Measurements from ENCODE around the gene PGM1. TPM values are rescaled to one million over a fixed set of nuclear protein-coding genes. Genes with fewer than 3 reads are reported as not detected.
"Not testable (repeated sequence)": the region's sequence is repeated elsewhere in the genome, so short reads cannot be mapped to it uniquely, and the experiment has no call there.

The PGM1 gene
- total RNA-seq, 1 donor from 2014 or later: 46.0 TPM

DNA sequence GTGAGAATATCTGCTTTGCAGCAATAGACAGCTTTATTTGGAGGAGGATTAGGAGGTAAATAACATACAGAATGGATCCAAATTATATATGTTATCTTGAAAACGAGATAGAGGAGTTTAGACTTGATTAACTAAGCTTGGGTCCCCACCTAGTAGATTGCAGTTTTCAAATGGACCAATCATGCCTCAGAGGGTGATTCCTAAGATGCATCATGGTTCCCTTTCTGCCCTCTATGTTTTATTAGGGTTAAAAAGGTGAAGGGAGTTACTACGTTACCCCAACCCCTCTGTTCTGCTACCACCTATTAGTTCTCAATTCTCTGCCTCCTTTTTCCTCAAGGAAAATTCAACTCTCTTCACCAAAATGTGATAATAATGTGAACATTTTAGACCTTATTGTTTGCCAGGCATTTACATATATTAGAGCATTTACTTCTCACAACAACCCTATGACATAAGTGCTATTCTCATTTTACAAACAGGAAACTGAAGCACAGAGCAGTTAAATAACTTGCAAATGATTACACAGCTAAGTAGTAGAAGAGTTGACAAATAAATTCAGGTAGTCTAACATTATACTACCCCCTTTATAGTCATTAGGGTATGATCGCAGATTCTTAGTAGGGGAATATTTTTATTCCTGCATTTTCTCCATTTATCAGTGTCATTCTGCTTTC is 23.4 kb upstream of the PGM1 start:
- no peak overlapping the region for H3K4me3 Mint-ChIP-seq
- no peaks in the 10 kb centered on the region for H3K27me3 Mint-ChIP-seq (ENCODE audit: low read depth)
- TF ChIP-seq CTCF (IDR thresholded peaks at IDR 0.05; ENCODE audit: unreplicated experiment): no peak
- H3K4me1 Mint-ChIP-seq: no peaks in the 10 kb centered on the region
- no peak overlapping the region for H3K27ac Mint-ChIP-seq
- no peak for DNase-seq (ENCODE audit: low spot score in 2 of 2, unreplicated experiment in 2 of 2)
- H3K9me3 Mint-ChIP-seq: peaks cover 10% of the 10 kb centered on the region
- peaks cover 13% of the 10 kb centered on the region for H3K36me3 Mint-ChIP-seq

- H3K36me3 Mint-ChIP-seq; H3K4me3 Mint-ChIP-seq; H3K27ac Mint-ChIP-seq; DNase-seq (ENCODE audit: low spot score in 2 of 2, unreplicated experiment in 2 of 2); H3K27me3 Mint-ChIP-seq (ENCODE audit: low read depth); H3K9me3 Mint-ChIP-seq; H3K4me1 Mint-ChIP-seq: not testable (repeated sequence)
These were observed 20.5 kb upstream of the PGM1 start for GRCh38 chr1:63572686-63573085.

- H3K4me3 Mint-ChIP-seq; H3K9me3 Mint-ChIP-seq; H3K36me3 Mint-ChIP-seq; H3K27me3 Mint-ChIP-seq (ENCODE audit: low read depth); H3K27ac Mint-ChIP-seq; H3K4me1 Mint-ChIP-seq; DNase-seq (ENCODE audit: low spot score in 2 of 2, unreplicated experiment in 2 of 2): not testable (repeated sequence)
These were observed 18.9 kb upstream of the PGM1 start for GRCh38 chr1:63574203-63574796.

- Mint-ChIP-seq H3K4me1 (peaks cover 6% of the 10 kb centered on the region), H3K36me3 (peaks cover 8% of the 10 kb centered on the region), H3K9me3 (peaks cover 15% of the 10 kb centered on the region), H3K4me3 (no peak overlapping the region), H3K27ac (no peak overlapping the region), H3K27me3 (ENCODE audit: low read depth) (no peaks in the 10 kb centered on the region)
- DNase-seq (ENCODE audit: low spot score in 2 of 2, unreplicated experiment in 2 of 2): no peak
- peak; percentile 99 for TF ChIP-seq CTCF (IDR thresholded peaks at IDR 0.05; ENCODE audit: unreplicated experiment)
These were observed 17.8 kb upstream of the PGM1 start for GRCh38 chr1:63575340-63575826.

DNA sequence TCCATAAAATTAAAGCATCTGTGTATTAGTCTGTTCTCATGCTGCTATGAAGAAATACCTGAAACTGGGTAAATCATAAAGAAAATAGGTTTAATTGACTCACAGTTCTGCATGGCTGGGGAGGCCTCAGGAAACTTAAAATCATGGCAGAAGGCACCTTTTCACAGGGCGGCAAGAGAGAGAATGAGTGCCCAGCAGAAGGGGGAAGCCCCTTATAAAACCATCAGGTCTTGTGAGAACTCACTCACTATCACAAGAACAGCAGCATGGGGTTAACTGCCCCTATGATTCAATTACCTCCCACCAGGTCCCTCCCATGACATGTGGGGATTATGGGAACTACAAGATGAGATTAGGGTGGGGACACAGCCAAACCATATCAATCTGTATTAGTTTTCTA is 6.9 kb upstream of the PGM1 start:
- not testable (repeated sequence) for H3K27me3 Mint-ChIP-seq (ENCODE audit: low read depth); H3K27ac Mint-ChIP-seq; H3K4me3 Mint-ChIP-seq; H3K4me1 Mint-ChIP-seq; DNase-seq (ENCODE audit: low spot score in 2 of 2, unreplicated experiment in 2 of 2)
- peaks cover 20% of the 10 kb centered on the region for H3K9me3 Mint-ChIP-seq
- H3K36me3 Mint-ChIP-seq: peaks cover 15% of the 10 kb centered on the region

- Mint-ChIP-seq H3K4me3 (no peak overlapping the region), H3K4me1 (peaks cover 4% of the 10 kb centered on the region), H3K27me3 (ENCODE audit: low read depth) (no peaks in the 10 kb centered on the region), H3K36me3 (peaks cover 2% of the 10 kb centered on the region), H3K27ac (no peak overlapping the region), H3K9me3 (no peaks in the 10 kb centered on the region)
- DNase-seq (ENCODE audit: low spot score in 2 of 2, unreplicated experiment in 2 of 2): no peak
- no peak for TF ChIP-seq CTCF (IDR thresholded peaks at IDR 0.05; ENCODE audit: unreplicated experiment)
These were observed 3.0 kb upstream of the PGM1 start for GRCh38 chr1:63590166-63590560.

- no peak for TF ChIP-seq CTCF (IDR thresholded peaks at IDR 0.05; ENCODE audit: unreplicated experiment)
- H3K4me3 Mint-ChIP-seq: peak overlapping the region; percentile 94
- DNase-seq (ENCODE audit: low spot score in 2 of 2, unreplicated experiment in 2 of 2): no peak
- no peaks in the 10 kb centered on the region for H3K27me3 Mint-ChIP-seq (ENCODE audit: low read depth)
- H3K36me3 Mint-ChIP-seq: no peaks in the 10 kb centered on the region
- peaks cover 4% of the 10 kb centered on the region for H3K4me1 Mint-ChIP-seq
- H3K9me3 Mint-ChIP-seq: no peaks in the 10 kb centered on the region
- H3K27ac Mint-ChIP-seq: peak overlapping the region; percentile 90
These were observed 492 bp upstream of the PGM1 start for GRCh38 chr1:63592536-63593302.
